CMK (cell line): ENCODE data around the gene MYL12B.
"Not testable (repeated sequence)": the region's sequence is repeated elsewhere in the genome, so short reads cannot be mapped to it uniquely, and the experiment has no call there.

ENCODE experiments used
- DNase-seq: peaks from one replicate; pipeline ENCODE4 v3.0.0-alpha.2; 2010; ENCODE audit warnings: low read depth

The MYL12B gene

GRCh38 chr18:3297025-3297984 lies 35.4 kb downstream of the MYL12B start:
- peak; percentile 61 for DNase-seq

- no peak for DNase-seq
These were observed 42.9 kb downstream of the MYL12B start for GRCh38 chr18:3304832-3305231.

DNA sequence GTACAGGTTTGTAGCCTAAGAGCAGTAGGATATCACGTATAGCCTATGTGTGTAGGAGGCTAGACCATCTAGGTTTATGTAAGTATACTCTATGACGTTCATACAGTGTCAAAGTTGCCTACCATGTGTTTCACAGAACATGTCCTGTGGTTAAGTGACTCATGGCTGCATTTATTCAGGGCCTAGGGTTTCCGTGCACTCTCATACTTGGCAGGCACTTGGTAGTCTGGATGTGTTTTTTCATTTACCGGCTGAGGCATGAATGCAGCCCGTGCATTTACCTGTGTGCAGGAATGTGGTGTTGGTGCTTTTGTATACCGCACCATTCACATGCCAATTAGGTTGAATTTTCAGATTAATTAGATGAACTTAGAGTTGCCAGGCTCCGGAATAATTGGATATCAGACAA lies 43.4 kb downstream of the MYL12B start:
- no peak for DNase-seq

- no peak for DNase-seq
These were observed 44.0 kb downstream of the MYL12B start for GRCh38 chr18:3305933-3306332.

DNA sequence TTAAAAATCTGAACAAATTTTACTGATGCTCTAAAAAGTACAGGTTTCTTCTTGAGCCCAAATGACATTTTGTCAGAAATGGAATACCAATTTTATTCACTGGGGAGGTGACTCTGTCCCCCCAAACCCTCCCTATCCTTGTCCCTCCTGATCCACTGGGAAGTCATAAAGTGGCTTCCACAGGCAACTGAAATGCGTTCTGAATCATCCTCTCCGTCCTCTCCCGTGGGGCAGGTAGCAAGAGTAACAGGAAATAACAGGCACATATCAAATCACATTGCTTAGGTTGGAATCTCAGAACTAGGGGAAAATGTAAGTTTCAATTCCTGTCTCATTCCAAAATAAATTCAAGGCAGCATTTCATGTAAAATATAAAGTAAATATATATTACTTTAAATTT lies 44.5 kb downstream of the MYL12B start:
- DNase-seq: no peak

DNA sequence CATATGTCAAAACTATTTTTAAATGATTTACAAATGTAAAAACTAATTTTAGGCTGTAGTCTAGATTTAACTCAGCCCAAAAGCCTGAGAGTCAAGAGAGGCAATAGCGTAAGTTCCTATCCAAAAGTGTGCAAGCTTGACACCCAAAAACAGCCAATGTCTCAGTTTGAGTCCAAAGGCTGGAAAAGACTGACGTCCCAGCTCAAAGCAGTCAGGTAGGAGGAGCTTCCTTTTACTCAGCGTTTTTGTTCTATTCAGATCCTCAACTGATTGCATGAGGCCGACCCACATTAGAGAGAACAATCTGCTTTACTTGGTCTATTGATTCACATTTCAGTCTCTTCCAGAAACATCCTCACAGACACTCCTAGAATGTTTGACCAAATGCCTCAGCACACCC lies 51.8 kb downstream of the MYL12B start:
- no peak for DNase-seq

GRCh38 chr18:3315344-3315743 lies 53.4 kb downstream of the MYL12B start:
- not testable (repeated sequence) for DNase-seq

GRCh38 chr18:3319399-3319798 lies 57.5 kb downstream of the MYL12B start:
- no peak for DNase-seq

- no peak for DNase-seq
These were observed 58.0 kb downstream of the MYL12B start for GRCh38 chr18:3319894-3320454.

DNA sequence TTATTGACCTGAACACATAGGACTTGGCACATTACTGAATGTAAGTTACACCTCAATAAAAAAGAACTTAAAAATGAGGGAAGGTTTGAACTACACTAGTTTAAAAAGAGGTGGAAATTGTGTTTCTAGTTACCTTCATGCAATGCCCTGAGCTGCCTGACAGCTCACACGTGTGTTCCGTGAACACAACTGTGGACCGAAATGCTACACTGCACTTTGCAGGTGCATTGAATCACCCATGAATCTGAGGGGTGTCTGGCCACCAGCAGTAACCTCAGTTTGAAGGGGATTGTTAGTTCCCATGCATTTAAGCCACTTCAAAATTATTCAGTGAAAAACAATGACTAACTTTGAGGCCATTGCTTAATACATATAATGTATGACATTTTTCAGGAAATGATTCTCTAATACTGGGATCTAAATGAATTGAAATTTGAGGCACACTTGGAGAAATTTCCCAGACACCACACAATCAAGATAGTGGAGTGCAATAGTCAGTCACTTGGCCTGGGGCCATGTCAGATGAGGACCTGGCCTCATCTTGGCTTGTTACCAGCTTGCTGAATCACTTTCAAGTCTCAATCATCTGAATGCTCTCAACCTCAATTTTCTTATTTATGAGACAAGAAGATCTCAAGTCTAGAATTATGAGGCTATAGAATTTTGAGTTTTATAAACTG lies 59.3 kb downstream of the MYL12B start:
- no peak for DNase-seq

GRCh38 chr18:3323900-3324299 lies 62.0 kb downstream of the MYL12B start:
- DNase-seq: no peak
